K562 (cell line): ENCODE measurements around the gene TALDO1.

Experiments used
- BHLHE40 ChIP-seq: IDR thresholded peaks from 2 replicates; pipeline ENCODE4 v1.6.1; 2011; ENCODE audit warnings: low read length, improper control_type of control experiment
- CBX8 ChIP-seq: fragments of 200-600 bp; sonication (generic); IDR thresholded peaks from 2 replicates; pipeline ENCODE4 v1.6.1; 2012; ENCODE audit warnings: borderline replicate concordance, mixed run types, low read depth, mild to moderate bottlenecking, moderate library complexity, mixed read lengths, low read length, control low read depth, inconsistent platforms; ENCODE audit not compliant: poor library complexity, severe bottlenecking; ENCODE audit errors: extremely low read depth
- KAT2B ChIP-seq: IDR thresholded peaks from one replicate; pipeline ENCODE4 v1.6.1; 2012; ENCODE audit warnings: low read depth, mild to moderate bottlenecking, control low read depth, inconsistent platforms, low read length, moderate library complexity
- NFRKB ChIP-seq: fragments of 450-650 bp; IDR thresholded peaks from 2 replicates; pipeline ENCODE4 v1.6.1; 2016; ENCODE audit warnings: low read depth
- PHF21A ChIP-seq: fragments of 450-650 bp; IDR thresholded peaks from 2 replicates; pipeline ENCODE4 v1.6.1; 2017; ENCODE audit warnings: low read depth, borderline replicate concordance
- POLR2A ChIP-seq: fragments of 450-650 bp; conservative IDR thresholded peaks from 2 replicates; pipeline ENCODE4 v1.6.1; 2016
- SMARCE1 ChIP-seq: fragments of 450-650 bp; IDR thresholded peaks from 2 replicates; pipeline ENCODE4 v1.7.1; 2016; ENCODE audit warnings: mild to moderate bottlenecking
- TF ChIP-seq, protein P1 (sequence below): IDR thresholded peaks from 2 replicates; pipeline ENCODE4 v1.6.1; 2014; ENCODE audit warnings: antibody characterized with exemption
- TF ChIP-seq, protein P2 (sequence below): fragments of 250-450 bp; sonication (Bioruptor Pico); IDR thresholded peaks from 2 replicates; pipeline ENCODE4 v1.8.0; 2022; ENCODE audit warnings: moderate library complexity, mild to moderate bottlenecking, inconsistent platforms

DNA sequence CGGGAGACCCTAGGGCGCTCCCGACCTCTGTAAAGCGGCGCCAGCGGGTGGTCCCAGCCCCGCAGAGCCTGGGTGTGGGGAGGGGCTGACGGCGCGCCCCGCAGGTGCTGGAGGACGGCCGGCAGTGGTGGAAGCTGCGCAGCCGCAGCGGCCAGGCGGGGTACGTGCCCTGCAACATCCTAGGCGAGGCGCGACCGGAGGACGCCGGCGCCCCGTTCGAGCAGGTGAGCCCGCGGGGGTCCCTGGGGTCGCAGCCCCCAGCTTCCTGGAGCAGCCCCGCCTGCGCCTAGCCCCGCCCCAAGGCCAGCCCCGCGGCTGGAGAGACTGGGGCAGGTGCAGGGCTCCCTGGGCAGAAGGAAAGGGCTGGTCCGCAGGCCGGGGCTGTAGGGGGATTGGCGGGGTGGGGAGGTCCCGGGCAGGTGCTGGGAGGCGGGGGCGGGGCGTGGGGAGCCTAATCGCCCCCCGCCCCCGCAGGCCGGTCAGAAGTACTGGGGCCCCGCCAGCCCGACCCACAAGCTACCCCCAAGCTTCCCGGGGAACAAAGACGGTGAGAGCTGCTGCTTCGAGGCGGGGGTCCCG lies 21.6 kb upstream of the TALDO1 start:
- TF ChIP-seq KAT2B (no peak), SMARCE1 (no peak), NFRKB (no peak), CBX8 (no peak), BHLHE40 (no peak), POLR2A (no peak), PHF21A (no peak)
- TF ChIP-seq, protein P1, sequence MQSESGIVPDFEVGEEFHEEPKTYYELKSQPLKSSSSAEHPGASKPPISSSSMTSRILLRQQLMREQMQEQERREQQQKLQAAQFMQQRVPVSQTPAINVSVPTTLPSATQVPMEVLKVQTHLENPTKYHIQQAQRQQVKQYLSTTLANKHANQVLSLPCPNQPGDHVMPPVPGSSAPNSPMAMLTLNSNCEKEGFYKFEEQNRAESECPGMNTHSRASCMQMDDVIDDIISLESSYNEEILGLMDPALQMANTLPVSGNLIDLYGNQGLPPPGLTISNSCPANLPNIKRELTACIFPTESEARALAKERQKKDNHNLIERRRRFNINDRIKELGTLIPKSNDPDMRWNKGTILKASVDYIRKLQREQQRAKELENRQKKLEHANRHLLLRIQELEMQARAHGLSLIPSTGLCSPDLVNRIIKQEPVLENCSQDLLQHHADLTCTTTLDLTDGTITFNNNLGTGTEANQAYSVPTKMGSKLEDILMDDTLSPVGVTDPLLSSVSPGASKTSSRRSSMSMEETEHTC = no peak
- TF ChIP-seq, protein P2, sequence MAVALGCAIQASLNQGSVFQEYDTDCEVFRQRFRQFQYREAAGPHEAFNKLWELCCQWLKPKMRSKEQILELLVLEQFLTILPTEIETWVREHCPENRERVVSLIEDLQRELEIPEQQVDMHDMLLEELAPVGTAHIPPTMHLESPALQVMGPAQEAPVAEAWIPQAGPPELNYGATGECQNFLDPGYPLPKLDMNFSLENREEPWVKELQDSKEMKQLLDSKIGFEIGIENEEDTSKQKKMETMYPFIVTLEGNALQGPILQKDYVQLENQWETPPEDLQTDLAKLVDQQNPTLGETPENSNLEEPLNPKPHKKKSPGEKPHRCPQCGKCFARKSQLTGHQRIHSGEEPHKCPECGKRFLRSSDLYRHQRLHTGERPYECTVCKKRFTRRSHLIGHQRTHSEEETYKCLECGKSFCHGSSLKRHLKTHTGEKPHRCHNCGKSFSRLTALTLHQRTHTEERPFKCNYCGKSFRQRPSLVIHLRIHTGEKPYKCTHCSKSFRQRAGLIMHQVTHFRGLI (CRISPR knock-in tag) = no peak
